H1 (cell line): Measurements from ENCODE around the gene ODC1. TPM values are rescaled to one million over a fixed set of nuclear protein-coding genes. Genes with fewer than 3 reads are reported as not detected.

Experiments used
- HDAC6 ChIP-seq: IDR thresholded peaks from one replicate; pipeline ENCODE4 v1.7.1; 2012; ENCODE audit warnings: low read depth, mild to moderate bottlenecking, inconsistent platforms, low read length, moderate library complexity
- KDM5A ChIP-seq: fragments of 200-600 bp; IDR thresholded peaks from 2 replicates; pipeline ENCODE4 v1.7.1; 2012; ENCODE audit warnings: mild to moderate bottlenecking, low read length, inconsistent platforms, mixed read lengths
- polyA plus RNA-seq, 7 experiments: library from polyadenylated mRNA; depleted of rRNA in 3 of 7; stranded (reverse) in 5 of 7; unstranded in 2 of 7; fragments of >200 nt in 5 of 7; fragments of 200-250 nt in 2 of 7; gene quantifications; 1 replicate in 5 of 7; 2 replicates in 1 of 7; 4 replicates in 1 of 7; pipeline versions ENCODE4 v1.2.1 to v1.2.3, GENCODE V29; 2011 to 2013; ENCODE audit warnings: missing spikeins in 2 of 7, mixed read lengths in 2 of 7
- total RNA-seq: library from RNA; stranded (reverse); fragmentation: NEBNext Ultra II Directional; extraction: Animal tissue kit (Norgen Biotek cat#: 25700); gene quantifications from 2 replicates; pipeline ENCODE4 v1.2.1, GENCODE V29; 2021

Gene ODC1
- total and polyA plus RNA-seq, 2 of the 8 experiments (the other 6 are each of a cell fraction or from before 2014, with no cell fraction given): 57.2 to 76.7 TPM

GRCh38 chr2:10395893-10396292, 52.2 kb downstream of the ODC1 start (continued):
- TF ChIP-seq HDAC6 (no peak), KDM5A (no peak)
